GM12801 (cell line): ENCODE data around the gene CNIH4.

Experiments used
- CTCF ChIP-seq: IDR thresholded peaks from one replicate; pipeline ENCODE4 v1.5.1; 2011; ENCODE audit warnings: control low read depth; ENCODE audit not compliant: insufficient read length; ENCODE audit errors: extremely low read depth

Gene CNIH4

GRCh38 chr1:224329484-224329841 lies 27.2 kb upstream of the CNIH4 start:
- no peak for TF ChIP-seq CTCF

- no peak for TF ChIP-seq CTCF
These were observed 26.6 kb upstream of the CNIH4 start, which contains the start of gene NVL for GRCh38 chr1:224329842-224330753. NVL (minus strand) TSS chr1:224330172; CDS start chr1:224330127, 45 bp downstream.

GRCh38 chr1:224331326-224331725 lies 25.4 kb upstream of the CNIH4 start:
- no peak for TF ChIP-seq CTCF

- no peak for TF ChIP-seq CTCF
These were observed 24.9 kb upstream of the CNIH4 start for GRCh38 chr1:224331824-224332223.

- TF ChIP-seq CTCF = no peak
These were observed 23.3 kb upstream of the CNIH4 start for GRCh38 chr1:224333309-224333926.

- no peak for TF ChIP-seq CTCF
These were observed 22.5 kb upstream of the CNIH4 start for GRCh38 chr1:224333939-224334786.

GRCh38 chr1:224338150-224338838 lies 18.4 kb upstream of the CNIH4 start:
- TF ChIP-seq CTCF = no peak
